IPS-18c (cell line): ENCODE measurements around the gene NLGN4Y.

ENCODE experiments used
- H3K4me3 ChIP-seq: 2 replicates; pipeline ENCODE4 v1.7.0; 2013; ENCODE audit warnings: low read depth, mild to moderate bottlenecking, low read length, moderate library complexity; ENCODE audit not compliant: insufficient read depth
- H3K9me3 ChIP-seq: one replicate; pipeline ENCODE4 v1.6.1; 2013; ENCODE audit warnings: mild to moderate bottlenecking, low read length, moderate library complexity; ENCODE audit not compliant: control insufficient read depth, insufficient read depth

The NLGN4Y gene

GRCh38 chrY:14633718-14634117 is 109.4 kb downstream of the NLGN4Y start:
- H3K9me3 ChIP-seq: no peaks in the 10 kb centered on the region
- H3K4me3 ChIP-seq: no peak overlapping the region

DNA sequence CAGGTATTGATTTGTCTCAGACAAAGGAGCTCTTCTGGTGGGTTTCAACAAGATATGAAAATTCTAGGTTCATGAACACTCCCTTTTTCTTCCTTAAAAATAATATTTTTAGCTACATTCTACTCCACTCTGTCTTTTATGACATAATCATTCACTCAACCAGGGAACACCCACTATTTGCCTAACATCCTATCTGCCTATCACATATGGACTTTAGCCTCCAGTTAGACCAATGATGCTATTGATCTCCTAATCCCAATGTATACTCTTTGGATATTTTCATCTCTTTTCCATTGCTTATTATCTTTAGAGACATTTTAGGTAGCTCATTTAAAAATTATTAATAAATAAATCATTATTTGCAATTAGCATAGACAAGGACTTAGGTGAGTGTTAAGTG is 110.6 kb downstream of the NLGN4Y start:
- no peaks in the 10 kb centered on the region for H3K9me3 ChIP-seq
- no peak overlapping the region for H3K4me3 ChIP-seq

DNA sequence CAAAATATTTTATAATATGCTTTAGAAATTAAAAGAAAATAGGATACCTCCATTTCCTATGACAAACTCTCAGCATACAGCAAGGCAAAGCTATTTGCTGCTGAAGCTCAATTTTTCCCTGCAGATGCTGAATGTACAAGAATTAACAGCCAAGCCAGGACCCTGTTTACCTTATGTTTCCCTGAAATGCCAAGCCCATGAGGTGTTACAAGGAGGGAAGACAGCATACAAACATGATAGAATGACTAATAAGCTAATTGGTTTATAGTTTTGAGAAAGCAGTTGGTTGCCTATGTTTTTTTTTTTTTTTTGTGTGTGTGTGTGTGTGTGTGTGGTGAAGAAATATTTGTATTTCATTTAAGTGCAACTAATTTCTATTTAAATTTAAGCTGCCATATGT is 113.2 kb downstream of the NLGN4Y start:
- Histone ChIP-seq H3K9me3 (no peaks in the 10 kb centered on the region), H3K4me3 (no peak overlapping the region)

DNA sequence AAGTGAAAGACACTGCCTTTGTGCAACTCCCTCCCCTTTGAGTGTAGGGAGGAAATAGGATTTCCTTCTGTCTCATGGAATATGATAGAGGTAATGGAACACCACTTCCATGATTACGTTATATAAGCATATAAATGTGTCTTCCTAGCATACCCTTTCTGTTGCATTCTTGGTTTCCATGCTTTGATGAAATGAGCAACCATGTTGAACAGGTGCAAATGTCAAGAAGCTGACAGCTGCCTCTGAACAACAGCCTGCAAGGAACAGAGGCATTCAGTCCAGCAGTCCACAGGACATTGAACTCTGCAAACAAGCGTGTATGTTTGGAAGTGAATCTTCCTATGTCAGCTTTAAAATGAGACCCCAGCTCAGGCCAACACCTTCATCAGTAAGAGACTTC is 117.5 kb downstream of the NLGN4Y start:
- no peak overlapping the region for H3K4me3 ChIP-seq

DNA sequence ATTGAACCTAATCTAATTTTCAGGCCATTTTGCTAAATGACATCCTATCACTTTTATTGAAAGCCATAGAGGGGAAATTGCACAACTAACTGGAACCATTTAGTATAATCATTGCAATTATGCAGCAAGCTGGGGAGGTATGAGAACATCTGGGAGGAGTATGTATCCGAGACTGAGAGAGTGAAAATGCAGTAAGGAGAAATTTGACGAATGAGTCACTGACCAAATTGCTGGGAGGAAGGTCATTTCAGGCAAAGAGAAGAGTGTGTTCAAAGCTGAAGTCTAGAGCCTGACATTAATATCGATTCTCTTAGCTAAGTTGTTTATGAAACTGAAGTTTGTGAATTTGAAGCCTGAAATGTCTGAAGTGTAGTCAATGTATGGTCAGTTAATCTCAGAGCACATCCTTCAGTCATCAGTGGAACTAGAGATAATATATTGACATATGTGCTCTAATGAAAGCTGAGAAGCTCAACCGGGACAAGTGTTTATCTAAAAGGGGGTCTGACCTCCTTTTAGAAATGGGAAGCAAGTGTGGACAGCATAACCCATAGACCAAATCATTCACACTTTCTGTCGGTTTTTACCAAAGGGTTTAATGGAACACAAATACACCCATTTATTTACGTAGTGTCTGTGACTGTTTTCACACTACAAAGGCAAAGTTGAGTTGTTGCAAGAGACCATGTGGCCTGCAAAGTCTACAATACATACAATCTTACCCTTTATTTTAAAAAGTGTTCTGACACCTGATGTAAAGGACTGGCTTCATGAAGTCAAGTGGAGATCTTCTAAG is 120.0 kb downstream of the NLGN4Y start:
- H3K4me3 ChIP-seq: no peak overlapping the region
- H3K9me3 ChIP-seq: no peaks in the 10 kb centered on the region

More for the DNA sequence above, 117.5 kb downstream of the NLGN4Y start:
- no peaks in the 10 kb centered on the region for H3K9me3 ChIP-seq

GRCh38 chrY:14679181-14679580 is 154.9 kb downstream of the NLGN4Y start:
- Histone ChIP-seq H3K4me3 (no peak overlapping the region), H3K9me3 (no peaks in the 10 kb centered on the region)

- Histone ChIP-seq H3K4me3 (no peak overlapping the region), H3K9me3 (no peaks in the 10 kb centered on the region)
Measured at GRCh38 chrY:14694543-14694942, 170.2 kb downstream of the NLGN4Y start.

DNA sequence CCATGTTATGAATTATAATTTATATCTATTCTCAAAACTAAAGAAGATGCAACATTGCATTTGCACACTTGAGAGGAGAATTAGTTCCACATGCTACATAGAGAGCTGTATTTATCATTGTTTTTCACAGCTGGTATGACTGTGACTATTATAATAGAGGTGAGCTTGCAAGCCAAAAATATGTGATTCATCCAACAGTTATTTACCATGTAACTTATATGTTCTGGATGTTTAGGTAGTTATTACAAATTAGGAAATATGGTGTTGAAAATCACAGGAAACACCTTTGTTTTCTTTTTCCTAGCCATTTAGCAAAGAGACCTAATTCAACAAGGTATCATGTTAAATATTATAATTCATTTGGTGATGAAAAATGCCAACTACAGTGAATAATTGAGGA is 183.8 kb downstream of the NLGN4Y start:
- H3K4me3 ChIP-seq: no peak overlapping the region
- H3K9me3 ChIP-seq: no peaks in the 10 kb centered on the region

DNA sequence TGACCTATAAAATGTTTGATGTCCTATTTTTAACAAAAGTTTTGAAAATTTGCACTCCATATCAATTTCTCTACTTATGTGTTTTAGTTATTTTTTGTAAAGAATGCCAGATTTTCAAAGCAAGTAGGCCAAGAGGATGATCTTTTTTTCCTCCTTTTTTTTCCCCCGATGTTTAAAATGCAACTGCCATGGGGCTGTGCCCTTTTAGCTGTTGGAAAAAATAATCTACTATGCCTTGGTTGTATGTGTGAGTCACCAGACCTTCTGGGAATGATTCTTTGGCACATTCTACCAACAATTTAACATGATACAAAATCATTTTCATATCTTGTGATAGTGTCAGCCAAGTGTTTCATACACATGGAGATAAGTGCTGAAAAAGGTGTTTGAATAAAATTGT is 217.3 kb downstream of the NLGN4Y start:
- H3K9me3 ChIP-seq: no peaks in the 10 kb centered on the region

GRCh38 chrY:14748329-14748728 is 224.0 kb downstream of the NLGN4Y start:
- no peaks in the 10 kb centered on the region for H3K9me3 ChIP-seq
- H3K4me3 ChIP-seq: no peak overlapping the region

More for the DNA sequence above, 217.3 kb downstream of the NLGN4Y start:
- no peak overlapping the region for H3K4me3 ChIP-seq

DNA sequence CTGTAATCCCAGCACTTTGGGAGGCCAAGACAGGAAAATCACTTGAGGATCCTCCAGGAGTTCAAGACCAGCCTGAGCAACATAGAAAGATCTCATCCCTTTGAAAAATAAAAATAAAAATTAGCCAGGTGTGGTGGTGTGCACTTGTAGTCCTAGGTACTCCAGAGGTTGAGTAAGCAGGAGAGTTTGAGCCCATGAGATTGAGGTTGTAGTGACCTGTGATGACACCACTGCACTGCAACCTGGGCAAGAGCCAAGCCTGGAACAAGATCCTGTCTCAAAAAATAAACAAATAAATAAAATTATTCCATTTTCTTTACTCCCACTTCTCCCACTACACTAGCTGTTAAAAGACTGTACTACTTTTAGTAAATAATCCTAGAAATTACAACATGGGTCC is 231.2 kb downstream of the NLGN4Y start:
- H3K4me3 ChIP-seq: no peak overlapping the region
- no peaks in the 10 kb centered on the region for H3K9me3 ChIP-seq

DNA sequence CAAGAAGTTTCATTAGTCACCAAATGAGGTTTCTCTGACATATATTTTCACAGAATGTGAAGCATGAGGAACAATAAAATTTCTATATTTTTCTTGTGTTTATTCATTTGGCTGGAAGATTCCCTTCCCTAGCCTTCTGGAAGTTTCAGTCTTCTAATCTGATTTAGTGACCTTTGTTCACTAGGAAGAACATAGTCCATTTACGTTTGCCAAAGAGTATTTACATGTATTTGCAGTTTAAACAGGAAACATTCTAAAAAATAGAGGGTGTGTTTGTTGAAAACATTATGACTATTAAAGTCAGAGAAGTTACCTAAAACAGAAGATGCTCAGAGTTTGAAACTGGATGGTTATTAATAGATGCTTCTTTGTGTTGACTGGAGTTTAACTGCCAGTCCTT is 238.6 kb downstream of the NLGN4Y start:
- H3K4me3 ChIP-seq: no peak overlapping the region
- no peaks in the 10 kb centered on the region for H3K9me3 ChIP-seq

DNA sequence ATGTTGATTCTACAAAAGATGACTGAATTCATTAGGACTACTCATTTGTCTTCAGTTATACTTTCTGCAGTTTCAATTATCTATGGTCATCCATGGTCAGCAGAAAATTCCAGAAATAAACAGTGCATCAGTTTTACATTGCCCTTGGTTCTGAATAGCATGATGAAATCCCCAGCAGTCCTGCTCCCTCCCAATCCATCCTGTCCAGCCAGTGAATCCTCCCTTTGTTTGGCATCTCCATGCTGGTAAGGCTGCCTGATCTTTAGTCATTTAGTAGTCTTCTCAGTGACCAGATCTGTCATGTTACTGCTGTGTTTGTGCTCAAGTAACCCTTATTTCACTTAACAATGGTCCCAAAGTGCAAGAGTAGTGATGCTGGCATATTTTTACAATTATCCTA is 239.3 kb downstream of the NLGN4Y start:
- no peak overlapping the region for H3K4me3 ChIP-seq
- no peaks in the 10 kb centered on the region for H3K9me3 ChIP-seq

DNA sequence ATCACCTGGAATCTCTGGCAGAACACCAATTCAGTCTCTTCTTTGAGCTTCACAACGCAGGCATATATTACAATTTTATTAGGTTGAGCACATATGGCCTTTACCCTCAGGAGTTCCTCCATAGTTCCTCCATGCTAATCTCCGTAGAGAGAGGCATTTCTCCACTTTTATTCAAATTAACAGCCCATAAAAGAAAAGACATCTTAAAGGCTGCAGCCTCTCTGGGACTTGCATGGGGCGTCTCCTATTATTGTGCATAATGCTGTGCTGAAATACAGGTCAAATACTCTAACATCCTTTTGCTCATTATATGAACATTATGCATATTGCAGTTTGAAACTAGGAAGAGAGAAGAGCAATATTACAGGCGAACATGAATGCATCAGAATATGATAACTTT is 253.9 kb downstream of the NLGN4Y start:
- H3K9me3 ChIP-seq: no peaks in the 10 kb centered on the region
- H3K4me3 ChIP-seq: no peak overlapping the region

- Histone ChIP-seq H3K9me3 (no peaks in the 10 kb centered on the region), H3K4me3 (no peak overlapping the region)
Measured at GRCh38 chrY:14793104-14793503, 268.8 kb downstream of the NLGN4Y start.

- no peak overlapping the region for H3K4me3 ChIP-seq
Measured at GRCh38 chrY:14793674-14794073, 269.3 kb downstream of the NLGN4Y start.

DNA sequence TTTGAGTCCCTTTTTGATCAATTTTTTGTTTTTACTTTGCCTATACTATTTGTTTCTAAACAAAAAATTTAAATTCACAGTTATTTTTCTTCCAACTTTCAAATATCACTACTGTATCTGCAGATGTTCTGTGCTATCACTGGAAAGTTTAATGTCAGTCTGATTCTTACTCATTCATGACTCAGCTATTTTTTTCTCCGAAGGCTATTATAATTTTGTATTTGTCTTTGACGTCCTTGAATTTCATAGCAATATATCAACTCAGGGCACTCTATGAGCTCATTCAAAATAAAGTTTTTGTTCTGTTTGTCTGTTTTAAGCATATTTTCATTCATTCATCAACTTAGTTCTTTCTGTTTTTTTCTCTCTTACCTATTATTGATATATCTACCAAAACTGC is 273.7 kb downstream of the NLGN4Y start:
- no peaks in the 10 kb centered on the region for H3K9me3 ChIP-seq
- no peak overlapping the region for H3K4me3 ChIP-seq

More at GRCh38 chrY:14793674-14794073, 269.3 kb downstream of the NLGN4Y start:
- H3K9me3 ChIP-seq: no peaks in the 10 kb centered on the region

- H3K4me3 ChIP-seq: no peak overlapping the region
Measured at GRCh38 chrY:14801096-14801495, 276.8 kb downstream of the NLGN4Y start.

DNA sequence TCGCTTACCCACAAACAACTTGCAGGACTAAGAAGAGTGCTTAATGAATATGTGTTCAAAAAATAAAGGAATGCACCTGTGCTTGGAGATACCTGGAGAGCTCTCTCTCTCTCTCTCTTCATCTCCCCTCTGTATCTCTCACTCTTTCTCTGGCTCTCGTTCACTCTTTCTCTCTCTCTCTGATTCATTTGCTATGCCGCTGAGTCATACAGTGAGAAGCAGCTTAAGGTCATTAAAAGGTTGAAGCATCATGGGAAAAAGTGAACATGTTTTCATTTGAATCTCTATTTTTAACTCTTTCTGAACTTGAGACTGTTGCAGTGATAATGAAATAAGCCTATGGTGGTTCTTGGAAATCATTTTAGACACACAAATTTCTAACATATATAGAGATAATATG is 277.8 kb downstream of the NLGN4Y start:
- Histone ChIP-seq H3K9me3 (no peaks in the 10 kb centered on the region), H3K4me3 (no peak overlapping the region)

More at GRCh38 chrY:14801096-14801495, 276.8 kb downstream of the NLGN4Y start:
- no peaks in the 10 kb centered on the region for H3K9me3 ChIP-seq
